ENCODE measurements around the gene TRAPPC11.

The TRAPPC11 gene

GRCh38 chr4:183747931-183748670 lies 89.0 kb downstream of the TRAPPC11 start:
- TF ChIP-seq GATA3 (IDR thresholded peaks at IDR 0.05; ENCODE audit: low read depth, low read length) (no peak), GATA2 (IDR thresholded peaks at IDR 0.05; ENCODE audit: low read depth, low read length) (no peak)

DNA sequence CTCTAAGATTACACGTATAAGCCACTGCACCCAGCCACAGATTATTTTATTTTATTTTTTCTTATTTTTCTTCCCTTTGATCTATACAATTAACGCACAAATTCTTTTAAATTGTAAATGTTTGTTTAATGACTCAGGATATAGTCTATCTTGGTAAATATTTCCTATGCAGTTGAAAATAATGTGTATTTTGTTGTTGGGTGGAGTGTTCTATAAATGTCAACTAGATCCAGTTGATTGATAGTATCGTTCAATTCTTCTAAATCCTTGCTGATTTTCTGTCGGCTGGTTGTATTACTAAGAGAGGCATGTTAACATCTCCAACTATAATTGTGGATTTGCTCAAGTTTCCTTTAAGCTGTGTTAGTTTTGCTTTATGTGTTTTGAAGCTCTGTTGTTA lies 92.0 kb downstream of the TRAPPC11 start:
- TF ChIP-seq GATA3 (IDR thresholded peaks at IDR 0.05; ENCODE audit: low read depth, low read length) = no peak
- no peak for TF ChIP-seq GATA2 (IDR thresholded peaks at IDR 0.05; ENCODE audit: low read depth, low read length)

DNA sequence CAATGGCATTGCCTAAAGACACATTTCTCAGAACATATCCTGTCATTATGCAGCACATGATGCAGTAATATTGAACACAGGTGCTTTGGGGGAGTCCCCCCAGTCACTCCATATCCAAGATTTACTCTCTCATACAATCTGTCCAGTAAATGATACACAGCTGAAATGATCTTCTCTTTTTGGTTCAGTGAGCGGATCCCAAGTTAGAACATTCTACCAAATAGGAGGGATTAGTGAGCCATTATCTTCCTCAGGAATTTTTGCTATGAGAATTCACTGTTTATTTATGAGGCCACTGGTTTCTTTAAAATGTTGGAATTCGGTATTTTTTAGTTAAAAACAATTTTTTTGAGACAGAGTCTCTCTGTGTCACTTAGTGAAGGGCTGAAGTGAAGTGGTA lies 96.5 kb downstream of the TRAPPC11 start:
- TF ChIP-seq GATA3 (IDR thresholded peaks at IDR 0.05; ENCODE audit: low read depth, low read length) (no peak), GATA2 (IDR thresholded peaks at IDR 0.05; ENCODE audit: low read depth, low read length) (no peak)

DNA sequence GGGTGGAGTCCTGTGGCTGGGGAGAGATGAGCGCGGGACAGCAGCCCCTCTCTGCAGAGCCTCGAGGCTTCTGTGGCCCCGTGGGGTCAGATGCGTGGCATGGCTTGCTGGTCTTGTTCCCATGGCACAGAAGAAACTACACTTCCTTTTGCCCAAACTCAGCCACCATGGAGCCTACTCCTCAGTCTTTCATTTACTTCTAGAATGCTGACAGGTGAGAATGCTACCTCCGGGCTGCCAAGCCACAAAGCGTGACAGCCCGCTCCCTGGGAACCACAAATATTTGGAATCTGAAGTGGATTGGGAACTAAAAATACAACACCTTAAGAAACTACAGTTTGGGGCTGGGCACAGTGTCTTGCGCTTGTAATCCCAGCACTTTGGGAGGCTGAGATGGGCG lies 98.0 kb downstream of the TRAPPC11 start:
- TF ChIP-seq GATA3 (IDR thresholded peaks at IDR 0.05; ENCODE audit: low read depth, low read length) = no peak

DNA sequence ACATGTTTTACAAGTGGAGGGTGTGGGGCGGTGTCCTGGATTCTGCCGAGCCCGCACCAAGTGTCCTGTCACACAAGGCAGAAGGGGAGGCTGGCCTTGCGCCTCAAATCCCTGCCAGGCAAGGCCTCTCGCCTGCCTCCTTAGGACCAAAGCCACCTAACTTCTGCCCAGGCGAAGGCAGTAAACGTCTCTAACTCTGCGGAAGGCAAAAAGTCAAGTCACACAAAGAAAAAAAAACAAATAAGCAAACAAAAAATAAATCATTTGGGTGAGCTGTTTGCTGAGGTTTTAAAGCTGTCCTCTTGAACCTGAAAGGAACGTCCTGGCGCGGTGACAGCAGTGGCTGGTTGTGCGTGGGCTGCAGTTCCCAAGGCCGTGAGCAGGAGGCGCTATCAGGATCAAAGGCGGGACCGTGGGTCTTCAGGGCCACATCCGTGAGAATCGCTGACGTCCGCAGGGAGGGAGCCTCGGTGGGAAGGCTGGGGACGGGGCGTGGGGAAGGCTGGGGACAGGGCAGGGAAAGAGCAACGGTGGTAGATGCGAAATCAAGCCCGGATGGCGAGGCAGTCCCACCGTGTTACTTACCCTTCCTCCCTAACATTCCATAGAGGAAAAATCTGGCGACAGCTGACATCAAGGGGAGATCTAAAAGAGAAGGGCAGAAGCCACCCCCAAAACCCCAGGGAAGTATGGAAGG lies 99.1 kb downstream of the TRAPPC11 start:
- TF ChIP-seq GATA3 (IDR thresholded peaks at IDR 0.05; ENCODE audit: low read depth, low read length) (no peak), GATA2 (IDR thresholded peaks at IDR 0.05; ENCODE audit: low read depth, low read length) (no peak)

- TF ChIP-seq GATA3 (IDR thresholded peaks at IDR 0.05; ENCODE audit: low read depth, low read length) = no peak
- no peak for TF ChIP-seq GATA2 (IDR thresholded peaks at IDR 0.05; ENCODE audit: low read depth, low read length)
These were observed 99.8 kb downstream of the TRAPPC11 start for GRCh38 chr4:183758758-183759447.

DNA sequence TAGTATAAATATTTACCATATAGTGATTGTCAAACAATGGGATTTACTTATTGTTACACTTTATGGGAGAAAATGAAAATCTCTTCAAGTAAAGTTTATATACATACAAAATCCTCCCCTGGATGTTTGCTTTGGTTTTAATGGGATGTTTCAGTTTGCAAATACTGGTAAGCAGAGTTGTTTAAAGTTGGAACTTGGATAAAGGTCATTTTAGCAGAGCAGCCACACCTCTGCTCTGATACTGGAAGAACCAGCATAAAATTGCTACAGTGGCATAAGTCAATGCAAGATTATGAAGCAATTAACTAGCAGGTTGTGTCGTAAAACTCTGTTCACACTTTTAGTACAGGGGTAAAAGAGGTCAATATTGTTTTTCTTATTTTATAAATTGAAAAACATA lies 101.2 kb downstream of the TRAPPC11 start:
- TF ChIP-seq GATA2 (IDR thresholded peaks at IDR 0.05; ENCODE audit: low read depth, low read length) (no peak), GATA3 (IDR thresholded peaks at IDR 0.05; ENCODE audit: low read depth, low read length) (no peak)

Measured in SH-SY5Y (cell line).